Measurements from ENCODE around the gene ZNF579.

DNA sequence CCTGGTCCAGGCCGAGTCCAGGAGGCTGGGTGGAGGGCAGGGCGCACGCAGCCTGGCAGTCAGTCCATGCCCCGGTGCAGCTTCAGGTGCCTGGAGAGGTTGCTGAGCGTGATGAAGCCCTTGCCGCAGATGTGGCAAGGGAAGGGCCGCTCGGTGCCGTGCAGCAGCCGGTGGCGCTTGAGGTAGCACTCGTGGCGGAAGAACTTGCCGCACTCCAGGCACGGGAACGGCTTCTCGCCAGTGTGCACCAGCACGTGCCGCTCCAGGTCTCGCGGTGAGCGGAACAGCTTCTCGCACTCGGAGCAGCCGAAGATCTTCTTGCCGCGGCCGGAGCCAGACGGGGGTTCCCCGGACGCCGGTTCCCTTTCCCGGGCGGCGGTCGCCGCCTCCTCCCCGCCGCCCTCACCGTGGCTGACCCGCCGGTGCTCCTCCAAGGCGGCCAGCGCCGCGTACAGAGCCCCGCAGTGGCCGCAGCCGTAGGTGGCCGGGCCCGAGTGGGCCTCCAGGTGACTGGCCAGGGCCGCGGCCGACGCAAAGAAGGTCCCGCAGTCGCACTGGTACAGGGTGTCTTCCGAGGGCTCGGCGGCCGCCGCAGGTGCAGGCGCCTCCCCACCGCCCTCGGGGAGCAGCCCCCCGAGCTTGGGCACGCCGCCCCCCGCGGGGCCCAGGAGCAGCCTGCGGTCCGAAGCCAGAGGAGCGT is 11.9 kb upstream of the ZNF579 start:
- TF ChIP-seq CTCF (conservative IDR thresholded peaks at IDR 0.05) (no peak), EZH2 (IDR thresholded peaks at IDR 0.05; ENCODE audit: low read depth) (no peak)

Data from PC-9 (cell line).